ENCODE measurements around the gene VAMP8.

GRCh38 chr2:85528355-85528754 is 49.0 kb upstream of the VAMP8 start:
- no peak for TF ChIP-seq CTCF (conservative IDR thresholded peaks at IDR 0.05 in 1 of 2, IDR thresholded peaks at IDR 0.05 in 1 of 2; ENCODE audit: low read depth in 1 of 2, low read length in 2 of 2)
- TF ChIP-seq EZH2 (IDR thresholded peaks at IDR 0.05; ENCODE audit: low read length, missing control alignments) = no peak
